K562 (cell line): ENCODE data around the gene PHYKPL. TPM values are rescaled to one million over a fixed set of nuclear protein-coding genes. Genes with fewer than 3 reads are reported as not detected.

Source experiments
- ATAC-seq: fragments of 200-7000 bp; cut with Tn5 transposase; 3 replicates; pipeline ENCODE4 v1.9.1; 2020; ENCODE audit warnings: moderate library complexity
- BruUV-seq: library from RNA; stranded (reverse); fragments of 400-500 nt; replicated peaks from 2 replicates; lab custom pipeline; 2021; lab: Mats Ljungman, UMichigan
- CTCF ChIA-PET: fragments of 300-600 bp; formaldehyde crosslinking; extraction: SDS; loops from one replicate; lab custom pipeline; 2021; ENCODE audit warnings: low intra/inter-chr PET ratio; lab: Yijun Ruan, JAX
- POLR2A ChIA-PET: fragments of 300-600, 350-650 bp; sonication (Branson Sonifier 250); formaldehyde crosslinking; extraction: SDS; loops from one replicate; lab custom pipeline; 2021; ENCODE audit warnings: antibody characterized with exemption, inconsistent platforms; lab: Yijun Ruan, JAX
- DNase-seq, 4 experiments: peaks; one replicate each; pipeline versions ENCODE4 v3.0.0 to v3.0.0-alpha.2; 2011 to 2018; ENCODE audit warnings: low spot score in 3 of 4, mixed read lengths in 3 of 4; ENCODE audit errors: extremely low read depth in 1 of 4
- FAIRE-seq: peaks from 2 replicates; lab custom pipeline; 2011; peaks lifted over from hg19 to GRCh38; lab: Jason Lieb, UNC
- H2AFZ ChIP-seq: 2 replicates; pipeline ENCODE4 v1.6.0; 2011; ENCODE audit warnings: low read depth, low read length, control low read depth, inconsistent platforms
- H3K27ac ChIP-seq: fragments of 200-600 bp; 3 replicates; pipeline ENCODE4 v1.8.0; 2011; ENCODE audit warnings: low read depth, mild to moderate bottlenecking, control low read depth, inconsistent platforms, low read length, moderate library complexity, mixed read lengths; ENCODE audit errors: extremely low read depth
- H3K27me3 ChIP-seq, 2 experiments: fragments of 300-600 bp in 1 of 2; 2 replicates in 1 of 2; 3 replicates in 1 of 2; pipeline versions ENCODE4 v1.6.0 to v1.8.0; 2011; ENCODE audit warnings: inconsistent platforms in 2 of 2, low read length in 2 of 2, mild to moderate bottlenecking in 1 of 2, mixed read lengths in 1 of 2, moderate library complexity in 1 of 2; ENCODE audit not compliant: control insufficient read depth in 2 of 2, insufficient read depth in 2 of 2
- H3K36me3 ChIP-seq: fragments of 300-600 bp; 3 replicates; pipeline ENCODE4 v1.8.0; 2011; ENCODE audit warnings: mild to moderate bottlenecking, low read length, inconsistent platforms; ENCODE audit not compliant: control insufficient read depth, insufficient read depth
- H3K4me1 ChIP-seq, 2 experiments: fragments of 200-600 bp in 1 of 2; replicated peaks in 1 of 2; 2 replicates in 1 of 2; 3 replicates in 1 of 2; pipeline versions ENCODE4 v1.5.1 to v1.8.0; 2011; ENCODE audit warnings: inconsistent platforms in 2 of 2, low read length in 2 of 2, mild to moderate bottlenecking in 1 of 2, mixed read lengths in 1 of 2, moderate library complexity in 1 of 2; ENCODE audit not compliant: control insufficient read depth in 2 of 2, insufficient read depth in 2 of 2
- H3K4me2 ChIP-seq: 2 replicates; pipeline ENCODE4 v1.6.1; 2011; ENCODE audit warnings: low read length, control low read depth, inconsistent platforms, mixed read lengths; ENCODE audit not compliant: insufficient read depth
- H3K4me3 ChIP-seq: fragments of 200-600 bp; sonication (generic), shearing (Covaris generic); 2 replicates; pipeline ENCODE4 v1.5.1; 2016; ENCODE audit warnings: control low read depth, inconsistent platforms
- H3K79me2 ChIP-seq: fragments of 200-600 bp; 3 replicates; pipeline ENCODE4 v1.8.0; 2011; ENCODE audit warnings: low read length, inconsistent platforms; ENCODE audit not compliant: control insufficient read depth, insufficient read depth
- H3K9ac ChIP-seq, 2 experiments: 2 replicates each; pipeline versions ENCODE4 v1.6.0 to v1.6.1; 2011; ENCODE audit warnings: low read depth in 2 of 2, low read length in 2 of 2, control low read depth in 1 of 2, inconsistent platforms in 1 of 2, mild to moderate bottlenecking in 1 of 2, mixed read lengths in 1 of 2; ENCODE audit not compliant: insufficient read depth in 1 of 2
- H3K9me1 ChIP-seq: one replicate; pipeline ENCODE4 v1.6.0; 2011; ENCODE audit warnings: inconsistent platforms, mild to moderate bottlenecking, low read length, moderate library complexity; ENCODE audit not compliant: control insufficient read depth, insufficient read depth
- H3K9me3 ChIP-seq: replicated peaks from 2 replicates; pipeline ENCODE4 v1.5.1; 2011; ENCODE audit warnings: low read depth, low read length, inconsistent platforms; ENCODE audit not compliant: control insufficient read depth, insufficient read depth
- H4K20me1 ChIP-seq: replicated peaks from 2 replicates; pipeline ENCODE4 v1.6.1; 2011; ENCODE audit warnings: low read length, inconsistent platforms, mixed read lengths; ENCODE audit not compliant: control insufficient read depth, insufficient read depth
- ATF3 ChIP-seq, 2 experiments: fragments of 450-650 bp in 1 of 2; sonication (generic) in 1 of 2; formaldehyde crosslinking in 1 of 2; IDR thresholded peaks in 1 of 2; conservative IDR thresholded peaks in 1 of 2; 2 replicates each; pipeline versions ENCODE4 v1.6.1 to v1.8.1; 2016 to 2023; ENCODE audit warnings: mild to moderate bottlenecking in 2 of 2, moderate library complexity in 2 of 2, inconsistent platforms in 1 of 2, missing genetic modification reagents in 1 of 2
- BHLHE40 ChIP-seq: IDR thresholded peaks from 2 replicates; pipeline ENCODE4 v1.6.1; 2011; ENCODE audit warnings: low read length, improper control_type of control experiment
- C11orf30 ChIP-seq: fragments of 450-650 bp; IDR thresholded peaks from 2 replicates; pipeline ENCODE4 v1.6.1; 2016; ENCODE audit warnings: low read depth, mild to moderate bottlenecking
- CBX2 ChIP-seq: fragments of 200-600 bp; sonication (generic); IDR thresholded peaks from one replicate; pipeline ENCODE4 v1.6.1; 2012; ENCODE audit warnings: mild to moderate bottlenecking, low read length, inconsistent platforms; ENCODE audit not compliant: insufficient read depth, poor library complexity, severe bottlenecking
- DIDO1 ChIP-seq: fragments of 450-650 bp; IDR thresholded peaks from 2 replicates; pipeline ENCODE4 v1.6.1; 2016; ENCODE audit warnings: low read depth, missing biosample characterization, missing genetic modification characterization
- E2F5 ChIP-seq: sonication (generic); formaldehyde crosslinking; IDR thresholded peaks from 2 replicates; pipeline ENCODE4 v1.8.0; 2022; ENCODE audit warnings: mild to moderate bottlenecking, missing genetic modification reagents
- FOSL1 ChIP-seq: fragments of 200-800 bp; sonication (Bioruptor generic); conservative IDR thresholded peaks from 2 replicates; pipeline ENCODE4 v1.6.1; 2016; ENCODE audit warnings: missing genetic modification characterization, missing compliant biosample characterization
- MAFF ChIP-seq: IDR thresholded peaks from 2 replicates; pipeline ENCODE4 v1.6.1; 2012; ENCODE audit warnings: low read length, improper control_type of control experiment
- MAFG ChIP-seq: fragments of 450-650 bp; conservative IDR thresholded peaks from 2 replicates; pipeline ENCODE4 v1.6.1; 2016; ENCODE audit warnings: missing genetic modification characterization, missing compliant biosample characterization
- PCBP2 ChIP-seq: fragments of 200-400 bp; formaldehyde crosslinking; IDR thresholded peaks from 2 replicates; pipeline ENCODE4 v1.6.1; 2018; ENCODE audit warnings: low read length, low read depth, mild to moderate bottlenecking, moderate library complexity; ENCODE audit not compliant: poor library complexity, severe bottlenecking
- ZBTB49 ChIP-seq: sonication (generic); formaldehyde crosslinking; IDR thresholded peaks from 2 replicates; pipeline ENCODE4 v1.8.0; 2022; ENCODE audit warnings: missing genetic modification reagents, mild to moderate bottlenecking, borderline replicate concordance
- ZNF277 ChIP-seq: fragments of 250-450 bp; sonication (Bioruptor Pico); IDR thresholded peaks from 2 replicates; pipeline ENCODE4 v1.8.0; 2022; ENCODE audit warnings: inconsistent platforms, mild to moderate bottlenecking, moderate library complexity, borderline replicate concordance
- ZNF316 ChIP-seq: fragments of 450-650 bp; IDR thresholded peaks from 2 replicates; pipeline ENCODE4 v1.6.1; 2016
- WGBS: fragments of 100-300 bp; shearing (Covaris generic); methylation state at CpG from one replicate; pipeline ENCODE4 v1.1.6; 2016; ENCODE audit warnings: low coverage, mixed read lengths; ENCODE audit not compliant: insufficient coverage; ENCODE audit errors: missing lambda C conversion rate; 5-methylcytosine and 5-hydroxymethylcytosine counted together
- in situ Hi-C: fragments of 300-500 bp; cut with MboI; formaldehyde crosslinking; loops from 4 replicates; pipeline ENCODE4 v1.15.0; 2018; ENCODE audit warnings: inconsistent platforms, mixed read lengths
- intact Hi-C: fragments of 100-400 bp; cut with micrococcal nuclease; formaldehyde crosslinking; loops from 2 replicates; pipeline ENCODE4 v1.14.2; 2022
- polyA plus RNA-seq, 8 experiments: library from polyadenylated mRNA; depleted of rRNA in 4 of 8; stranded (reverse) in 5 of 8; unstranded in 3 of 8; fragments of >200 nt; fragmentation: Nextera tagmentation in 2 of 8; fragmentation: Illumina TruSeq in 1 of 8; extraction: Ambion mirVana in 2 of 8; extraction: Trizol in 1 of 8; gene quantifications; 2 replicates each; pipeline versions ENCODE4 v1.2.1 to v1.2.3, GENCODE V29; 2011 to 2014; ENCODE audit warnings: inconsistent platforms in 1 of 8, missing spikeins in 1 of 8
- total RNA-seq, 7 experiments: library from RNA; depleted of rRNA in 6 of 7; stranded (reverse); fragments of >200 nt in 6 of 7; fragmentation: Illumina TruSeq in 2 of 7; extraction: Trizol in 2 of 7; gene quantifications; 2 replicates each; pipeline versions ENCODE4 v1.2.1 to v1.2.3, GENCODE V29; 2011 to 2021; ENCODE audit warnings: low replicate concordance in 1 of 7

Gene PHYKPL
- total and polyA plus RNA-seq, 9 of the 15 experiments (the other 6 are each of a cell fraction or from before 2014, with no cell fraction given) = 4.7 to 34.7 (median 18.6) TPM

GRCh38 chr5:178186427-178186826 lies 46.2 kb downstream of the PHYKPL start:
- intact Hi-C loops = no loop called here
- H3K9me3 ChIP-seq = no peaks in the 10 kb centered on the region
- BruUV-seq = no TSS peak
- FAIRE-seq (peak; percentile 23), ATAC-seq (no peak), DNase-seq (no peak)
- H4K20me1 ChIP-seq = no peaks in the 10 kb centered on the region
- peaks cover 15% of the 10 kb centered on the region in 2 experiments for H3K4me1 ChIP-seq
- H3K4me3 ChIP-seq = no peak overlapping the region
- 15% methylated on average over 6 of the region's 6 CpGs for WGBS
- no peak overlapping the region for H3K9ac ChIP-seq
- H3K36me3 ChIP-seq = no peaks in the 10 kb centered on the region
- in situ Hi-C loops = no loop called here
- ChIA-PET CTCF (no interaction called here), POLR2A (interaction anchor here (0.6 to 0.7 kb wide), 2 partner anchors 29 to 385 kb away, joined by 3 read pairs; no protein-coding TSS in a partner anchor)
- no peaks in the 10 kb centered on the region for H3K9me1 ChIP-seq
- H3K4me2 ChIP-seq = no peak overlapping the region
- H3K79me2 ChIP-seq = no peaks in the 10 kb centered on the region
- H3K27me3 ChIP-seq = no peaks in the 10 kb centered on the region
- no peak for TF ChIP-seq ZNF277 (CRISPR knock-in tag)
- TF ChIP-seq ZBTB49 = no peak
- TF ChIP-seq PCBP2 = no peak
- TF ChIP-seq MAFG = 0 out of 2 replicates have a peak, but pooled peaks have one; percentile 32
- peak; percentile 45; the same call in 1 of the 2 replicates for TF ChIP-seq FOSL1 (tag)
- no peak for TF ChIP-seq E2F5 (CRISPR knock-in tag)
- TF ChIP-seq MAFF = peak; percentile 64
- peak; percentile 83 for TF ChIP-seq C11orf30
- TF ChIP-seq ATF3 (IDR thresholded peaks at IDR 0.05) = peak; percentile 55
- TF ChIP-seq ATF3 (CRISPR knock-in tag; conservative IDR thresholded peaks at IDR 0.05) = no peak
- no peak for TF ChIP-seq BHLHE40
- peak; percentile 91 for TF ChIP-seq ZNF316
- TF ChIP-seq DIDO1 = no peak
- no peak for TF ChIP-seq CBX2
- peak overlapping the region; percentile 83 for H2AFZ ChIP-seq
- H3K27ac ChIP-seq = no peak overlapping the region
